CD4-positive, alpha-beta T cell treated with Interleukin-15 for 1 hour (primary cell): ENCODE results near the gene TMSB10.

Experiments
- DNase-seq: peaks from one replicate; pipeline ENCODE4 v3.0.0-alpha.2; 2020

Gene TMSB10

GRCh38 chr2:84880645-84881521 is 24.6 kb upstream of the TMSB10 start, which contains the start of gene TRABD2A:
TSS of gene TRABD2A (minus strand) at chr2:84881084. CDS start at chr2:84881039, 45 bp downstream.
- DNase-seq, result peak; percentile 47

DNA sequence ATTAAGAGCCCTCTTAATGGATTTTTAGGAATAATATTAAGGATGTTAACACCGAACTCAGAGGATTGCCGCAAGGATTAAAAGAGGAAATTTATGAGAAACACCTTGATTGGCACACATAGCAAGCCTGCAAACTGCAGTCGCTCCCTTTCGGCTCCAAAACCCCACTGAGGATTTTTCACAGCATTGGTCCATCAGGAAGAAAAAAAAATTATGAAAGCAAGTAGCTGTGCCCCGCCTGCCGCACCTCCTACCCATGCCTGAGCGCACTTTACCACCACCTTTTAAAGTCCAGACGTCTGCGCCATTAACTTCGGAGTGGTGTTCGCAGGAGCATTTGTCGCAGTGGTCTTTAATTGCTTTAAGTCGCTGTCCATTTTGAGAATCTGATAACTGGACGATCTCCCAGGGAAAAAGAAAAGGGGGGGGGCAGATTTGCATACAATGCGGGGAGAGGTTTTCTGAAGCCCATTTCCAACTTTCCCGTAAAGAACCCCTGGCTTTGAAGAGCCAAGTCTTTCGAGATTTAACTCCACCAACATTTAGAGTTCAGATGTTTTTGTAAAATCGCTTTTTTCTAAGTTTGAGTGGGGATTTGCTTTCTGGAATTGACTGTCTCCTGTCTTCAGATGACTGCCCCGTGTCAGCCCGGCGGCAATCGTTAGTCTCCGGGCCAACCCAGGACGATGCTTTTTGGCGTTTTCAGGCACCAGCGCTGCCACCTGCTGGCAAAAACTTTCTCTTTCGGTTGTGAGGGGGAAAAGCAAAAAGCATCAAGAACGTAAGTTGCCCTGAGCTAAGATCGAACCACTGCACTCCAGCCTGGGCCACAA is 23.7 kb upstream of the TMSB10 start:
- DNase-seq, result peak; percentile 86

DNA sequence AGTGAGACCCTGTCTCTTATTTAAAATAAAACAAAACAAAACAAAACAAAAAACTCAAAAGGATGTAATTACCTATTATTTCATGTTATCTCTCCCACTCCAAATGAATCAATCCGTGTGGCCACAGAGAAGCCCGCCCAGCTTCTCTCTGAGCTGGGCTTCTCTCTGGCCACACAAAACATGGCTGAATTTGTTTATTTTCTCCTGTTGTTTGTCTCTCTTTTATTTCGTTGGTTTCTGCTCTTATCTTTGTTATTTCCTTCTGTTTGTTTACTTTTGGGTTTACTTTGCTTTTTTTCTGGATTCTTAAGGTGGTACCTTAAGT is 23.1 kb upstream of the TMSB10 start:
- DNase-seq, result no peak

DNA sequence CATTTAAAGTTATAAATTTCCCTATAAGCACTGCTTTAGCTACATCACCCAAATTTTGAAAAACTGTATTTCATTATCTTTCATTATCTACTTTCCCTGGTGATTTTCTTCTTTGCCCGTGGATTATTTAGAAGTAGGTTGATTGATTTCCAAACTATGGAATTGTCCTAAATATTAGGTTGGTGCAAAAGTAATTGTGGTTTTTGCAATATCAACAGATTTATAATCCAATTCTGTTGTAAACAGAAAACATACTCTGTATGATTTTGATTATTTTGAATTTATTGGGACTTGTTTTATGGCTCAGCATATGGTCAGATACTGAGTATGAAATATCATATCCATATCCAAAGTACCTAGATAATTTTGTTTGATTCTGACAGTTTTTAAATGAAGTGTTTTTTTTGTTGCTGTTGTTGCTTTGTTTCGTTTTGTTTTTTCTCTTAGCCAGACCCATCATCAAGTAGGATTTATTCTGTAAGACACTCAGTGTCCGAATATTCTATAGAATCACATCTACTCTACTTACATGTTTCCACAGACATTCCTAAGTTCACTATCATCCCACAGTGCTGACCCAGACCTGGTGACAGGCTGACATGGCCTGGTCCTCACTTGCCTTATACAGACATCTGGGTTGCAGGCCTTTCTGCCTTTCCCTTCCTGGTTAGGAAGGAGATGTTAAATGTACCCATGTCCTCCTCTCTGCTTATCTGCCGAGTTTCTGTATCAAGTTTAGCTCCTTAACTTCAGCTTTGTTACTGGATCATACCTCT is 22.5 kb upstream of the TMSB10 start:
- no peak for DNase-seq

DNA sequence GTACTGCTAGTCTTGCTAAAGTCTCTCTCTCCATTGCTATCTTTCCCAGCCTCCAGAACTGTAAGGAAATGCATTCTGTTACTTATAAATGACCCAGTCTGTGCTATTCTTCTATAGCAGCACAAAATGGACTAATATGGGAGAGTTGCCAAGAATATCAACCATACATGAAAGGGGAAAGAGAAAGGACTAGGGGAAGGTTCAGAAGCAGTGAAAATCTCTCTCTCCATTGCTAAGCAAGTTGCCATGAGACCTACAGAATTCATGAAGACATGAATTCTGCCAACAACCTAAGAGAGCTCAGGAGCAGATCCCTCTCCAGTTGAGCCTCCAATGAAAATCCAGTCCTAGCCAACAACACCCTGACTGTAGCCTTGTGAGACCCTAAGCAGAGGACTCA is 21.0 kb upstream of the TMSB10 start:
- no peak for DNase-seq

GRCh38 chr2:84885111-84885510 is 20.3 kb upstream of the TMSB10 start:
- DNase-seq, result no peak

DNA sequence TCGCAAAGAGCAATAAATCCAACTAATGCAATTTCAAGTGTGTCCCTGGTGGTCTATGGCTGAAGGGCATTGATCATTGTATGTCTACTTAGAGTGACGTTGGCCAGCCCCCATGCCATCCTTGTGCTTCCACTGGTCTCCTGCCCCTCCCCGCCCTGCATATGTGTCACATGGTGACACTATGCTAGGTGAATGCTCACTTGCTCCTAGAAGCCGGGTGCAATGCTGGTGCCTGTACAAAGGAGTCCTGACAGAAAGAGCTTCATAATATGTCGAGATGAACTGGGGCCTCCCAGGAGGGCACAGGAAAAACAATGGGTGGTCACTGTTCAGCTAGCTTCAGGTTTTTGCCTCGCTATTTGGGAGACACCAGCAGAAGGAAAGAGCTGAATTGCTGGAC is 18.7 kb upstream of the TMSB10 start:
- no peak for DNase-seq

DNA sequence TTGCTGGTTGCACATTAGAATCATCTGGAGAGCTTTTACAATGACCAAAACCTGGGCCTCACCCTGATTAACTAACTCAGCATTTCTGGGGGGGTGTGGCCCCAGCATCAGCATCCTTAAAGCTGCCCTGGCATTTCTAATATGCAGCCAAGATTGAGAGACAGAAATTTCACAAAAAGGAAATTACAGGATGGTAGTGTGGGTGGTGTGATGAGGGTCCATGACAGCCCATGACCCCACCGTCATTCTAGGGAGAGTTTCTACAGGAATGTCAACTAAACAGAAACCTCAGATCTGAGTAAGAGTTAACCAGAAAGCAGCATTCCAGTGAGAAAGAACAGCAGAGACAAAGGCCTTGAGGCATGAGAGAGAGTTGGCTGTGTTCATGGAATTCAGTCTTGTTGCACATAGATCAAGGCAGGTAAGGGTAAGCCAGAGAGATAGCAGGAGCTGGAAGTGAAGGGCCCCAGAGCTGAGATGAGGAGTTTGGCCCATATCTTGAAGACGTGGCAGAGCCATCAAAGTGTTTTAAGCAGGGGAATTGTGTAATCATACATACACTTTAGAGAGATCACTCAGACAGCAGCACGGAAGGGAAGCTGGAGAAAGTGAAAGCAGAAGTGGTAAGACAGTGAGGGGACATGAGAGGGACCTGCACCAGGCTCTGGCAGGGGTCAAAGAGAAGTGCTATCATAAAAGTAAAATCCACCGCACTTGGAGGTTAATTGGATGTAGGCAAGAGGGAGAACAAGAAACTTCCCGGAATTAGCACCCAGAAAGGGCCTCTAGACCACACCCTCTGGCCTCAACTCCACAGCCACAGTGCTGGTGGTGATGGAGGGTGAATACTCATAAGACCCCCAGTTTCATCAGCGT is 16.8 kb upstream of the TMSB10 start:
- DNase-seq, result peak; percentile 77

DNA sequence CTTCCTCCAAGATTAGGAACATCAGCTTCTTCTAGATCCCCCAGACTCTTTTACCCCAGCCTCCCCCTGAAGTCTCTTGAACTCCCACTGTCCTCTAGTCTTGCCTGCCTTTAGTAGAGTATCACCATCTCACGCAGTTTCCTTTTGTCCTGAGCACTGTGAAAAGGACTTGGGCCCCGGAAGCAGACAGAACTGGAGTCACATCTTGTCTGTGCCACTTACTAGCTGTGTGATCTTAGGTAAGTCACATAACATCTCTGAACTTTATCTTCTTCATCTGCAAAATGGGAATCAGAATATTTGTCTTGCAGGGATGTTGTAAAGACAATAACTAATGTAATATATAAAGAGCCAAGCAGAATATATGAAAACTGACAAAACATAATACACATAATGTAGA is 16.1 kb upstream of the TMSB10 start:
- no peak for DNase-seq

GRCh38 chr2:84891355-84892010 is 14.0 kb upstream of the TMSB10 start:
- no peak for DNase-seq

- DNase-seq, result no peak
These were observed 11.3 kb upstream of the TMSB10 start for GRCh38 chr2:84894131-84894586.

DNA sequence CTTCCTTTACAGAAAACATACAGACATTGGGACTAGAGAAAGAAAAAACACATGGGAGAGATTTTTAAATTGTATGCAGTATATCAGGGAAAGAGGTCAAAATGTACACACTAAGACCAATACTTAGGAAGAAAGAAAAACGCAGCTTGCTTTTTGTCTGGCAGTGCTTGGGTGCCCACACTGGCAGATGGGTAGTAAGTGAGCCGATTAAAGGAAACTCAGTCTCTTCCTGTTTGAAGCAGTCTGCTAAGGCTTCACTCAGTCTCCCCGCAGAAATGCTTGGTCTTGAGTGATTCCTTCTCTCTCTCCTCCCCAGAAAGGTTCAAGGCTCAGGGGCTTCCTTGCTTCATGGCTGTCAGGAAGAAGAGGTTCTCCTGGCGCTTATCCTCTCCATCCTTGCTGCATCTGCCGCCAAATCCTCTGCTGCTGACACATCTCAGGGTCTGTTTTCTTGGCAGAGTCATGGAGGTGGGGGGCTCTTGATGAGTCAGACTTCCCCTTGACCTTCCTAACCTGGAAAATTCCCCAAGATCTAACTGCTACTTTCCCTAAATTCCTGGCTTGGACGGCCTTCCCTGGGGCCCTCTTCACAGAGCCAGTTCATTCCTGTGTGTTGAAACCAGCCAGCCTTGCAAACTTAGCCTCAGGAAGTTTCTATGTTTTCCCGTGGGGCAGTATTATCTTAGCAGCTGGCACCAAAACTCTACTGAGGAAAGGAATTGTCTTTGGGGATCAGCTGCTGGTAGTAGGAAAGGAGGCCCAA is 10.5 kb upstream of the TMSB10 start:
- DNase-seq, result no peak

DNA sequence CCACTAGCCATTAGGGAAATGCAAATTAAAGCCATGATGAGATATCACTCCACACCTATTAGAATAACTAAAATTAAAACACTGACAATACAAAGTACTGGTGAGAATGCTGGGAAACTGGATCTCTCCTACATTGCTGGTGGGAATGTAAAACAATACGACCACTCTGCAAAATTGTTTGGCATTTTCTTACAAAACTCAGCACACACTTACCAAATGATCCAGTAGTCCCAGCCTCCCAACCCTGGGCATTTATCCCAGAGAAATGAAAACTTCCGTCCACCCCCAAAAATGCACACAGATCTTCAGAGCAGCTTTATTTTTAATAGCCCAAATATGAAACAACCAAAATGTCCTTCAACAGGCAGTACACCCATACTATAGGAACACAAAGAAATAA is 8.9 kb upstream of the TMSB10 start:
- no peak for DNase-seq

DNA sequence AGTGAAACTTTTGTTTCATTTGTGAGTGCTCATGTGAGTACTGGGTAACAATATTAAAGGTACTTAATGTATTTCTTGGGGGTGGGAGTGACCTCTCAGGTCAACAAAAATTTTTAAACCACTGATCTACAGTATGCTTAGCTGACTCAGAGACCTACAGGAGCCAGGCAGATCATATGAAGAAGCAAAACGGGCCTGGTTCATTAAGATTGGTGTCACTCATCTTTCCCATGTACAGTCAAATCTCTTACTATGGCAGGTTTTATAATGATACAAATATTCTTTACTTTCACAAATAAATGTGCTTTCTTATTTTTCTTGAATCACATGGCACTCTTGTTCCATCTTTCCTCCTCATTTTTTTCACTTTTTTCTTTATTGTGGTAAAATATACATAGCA is 7.7 kb upstream of the TMSB10 start:
- no peak for DNase-seq

GRCh38 chr2:84899304-84900204 is 5.9 kb upstream of the TMSB10 start:
- no peak for DNase-seq

GRCh38 chr2:84900971-84901370 is 4.5 kb upstream of the TMSB10 start:
- DNase-seq, result no peak

- no peak for DNase-seq
These were observed 3.8 kb upstream of the TMSB10 start for GRCh38 chr2:84901593-84902120.

GRCh38 chr2:84902526-84902925 is 2.9 kb upstream of the TMSB10 start:
- no peak for DNase-seq

DNA sequence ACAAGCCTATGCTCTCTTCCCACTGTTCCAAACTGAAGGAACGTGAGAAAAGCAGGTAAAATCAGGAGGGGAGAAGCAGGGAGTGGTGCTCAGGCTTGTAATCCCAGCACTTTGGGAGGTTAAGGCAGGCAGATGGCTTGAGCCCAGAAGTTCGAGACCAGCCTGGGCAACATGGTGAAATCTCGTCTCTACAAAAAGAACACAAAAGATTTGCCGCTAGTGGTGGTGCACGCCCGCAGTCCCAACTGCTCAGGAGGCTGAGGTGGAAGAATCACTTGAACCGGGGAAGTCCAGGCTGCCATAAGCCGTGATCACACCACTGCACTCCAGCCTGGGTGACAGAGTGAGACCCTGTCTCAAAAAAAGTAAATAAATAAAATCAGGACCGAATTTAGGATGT is 1.3 kb upstream of the TMSB10 start:
- DNase-seq, result no peak
